GM21717 (cell line): ENCODE results near the gene YAF2.
A peak's percentile ranks its signal among the peaks of the same experiment; 100 is the strongest.

Source experiments
- ATAC-seq: cut with Tn5 transposase; IDR thresholded peaks from one replicate; pipeline ENCODE4 v1.9.1; 2021; ENCODE audit warnings: mild to moderate bottlenecking, moderate library complexity; ENCODE audit not compliant: unreplicated experiment

Gene YAF2

GRCh38 chr12:42238240-42239140 lies at the start of gene YAF2:
Gene YAF2, minus strand, starts transcription at chr12:42238248. Its CDS starts 68 bp downstream, at chr12:42238180.
- peak; percentile 88 for ATAC-seq

DNA sequence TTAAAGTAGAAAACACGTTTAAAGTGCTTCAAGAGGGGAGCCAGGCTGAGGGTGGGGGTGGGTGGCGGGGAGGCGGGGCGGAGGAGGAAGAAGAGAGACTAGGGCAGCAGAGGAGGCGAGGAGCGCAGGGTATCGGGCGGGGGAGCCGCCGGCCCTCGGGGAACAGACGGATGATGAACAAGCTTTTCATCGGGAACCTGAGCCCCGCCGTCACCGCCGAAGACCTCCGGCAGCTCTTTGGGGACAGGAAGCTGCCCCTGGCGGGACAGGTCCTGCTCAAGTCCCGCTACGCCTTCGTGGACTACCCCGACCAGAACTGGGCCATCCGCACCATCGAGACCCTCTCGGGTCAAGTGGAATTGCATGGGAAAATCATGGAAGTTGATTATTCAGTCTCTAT lies 48.7 kb upstream of the YAF2 start:
- no peak for ATAC-seq

- ATAC-seq = no peak
These were observed 47.4 kb upstream of the YAF2 start for GRCh38 chr12:42285431-42285830.

GRCh38 chr12:42284876-42285275 lies 46.8 kb upstream of the YAF2 start:
- ATAC-seq = no peak

- no peak for ATAC-seq
These were observed 46.1 kb upstream of the YAF2 start for GRCh38 chr12:42284157-42284556.

GRCh38 chr12:42283739-42284138 lies 45.7 kb upstream of the YAF2 start:
- no peak for ATAC-seq

- no peak for ATAC-seq
These were observed 44.2 kb upstream of the YAF2 start for GRCh38 chr12:42282294-42282693.

DNA sequence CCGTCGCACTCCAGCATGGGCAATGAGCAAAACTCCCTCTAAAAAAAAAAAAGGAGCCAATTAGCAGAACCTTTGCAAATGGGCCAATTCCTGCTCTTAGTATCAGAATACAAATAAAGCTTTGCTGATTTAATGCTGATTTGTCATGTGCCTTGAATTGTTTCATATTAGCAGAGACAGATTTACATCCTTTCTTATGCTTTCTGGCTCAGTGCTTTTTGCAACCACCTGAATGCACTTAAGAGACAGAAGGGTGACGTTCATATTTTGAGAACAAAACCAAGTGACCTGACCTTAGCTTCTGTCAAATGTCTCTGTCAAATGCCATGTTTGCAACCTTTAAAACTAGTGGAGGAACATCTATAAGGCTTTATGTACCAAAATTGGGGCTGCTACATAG lies 43.8 kb upstream of the YAF2 start:
- no peak for ATAC-seq

DNA sequence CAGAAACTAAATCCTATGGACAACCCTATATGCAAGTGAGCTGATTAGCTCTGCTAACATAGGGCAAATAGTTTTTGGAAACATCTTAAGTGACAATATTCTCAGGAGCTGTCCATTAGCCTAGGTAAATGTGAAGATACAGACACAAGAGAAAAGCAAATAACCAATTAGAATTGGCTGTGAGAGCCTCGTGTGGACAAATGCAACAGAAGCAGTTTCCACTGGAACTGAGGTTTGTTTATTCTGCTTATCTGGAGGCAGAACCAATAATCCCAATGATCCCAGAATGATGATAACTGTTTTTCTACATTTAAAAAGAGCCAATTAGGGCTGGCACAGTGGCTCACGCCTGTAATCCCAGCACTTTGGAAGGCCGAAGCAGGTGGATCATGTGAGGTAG lies 43.2 kb upstream of the YAF2 start:
- no peak for ATAC-seq

GRCh38 chr12:42278128-42278510 lies 40.1 kb upstream of the YAF2 start:
- no peak for ATAC-seq

- ATAC-seq = no peak
These were observed 39.5 kb upstream of the YAF2 start for GRCh38 chr12:42277396-42278127.

GRCh38 chr12:42275499-42275898 lies 37.5 kb upstream of the YAF2 start:
- ATAC-seq = no peak

DNA sequence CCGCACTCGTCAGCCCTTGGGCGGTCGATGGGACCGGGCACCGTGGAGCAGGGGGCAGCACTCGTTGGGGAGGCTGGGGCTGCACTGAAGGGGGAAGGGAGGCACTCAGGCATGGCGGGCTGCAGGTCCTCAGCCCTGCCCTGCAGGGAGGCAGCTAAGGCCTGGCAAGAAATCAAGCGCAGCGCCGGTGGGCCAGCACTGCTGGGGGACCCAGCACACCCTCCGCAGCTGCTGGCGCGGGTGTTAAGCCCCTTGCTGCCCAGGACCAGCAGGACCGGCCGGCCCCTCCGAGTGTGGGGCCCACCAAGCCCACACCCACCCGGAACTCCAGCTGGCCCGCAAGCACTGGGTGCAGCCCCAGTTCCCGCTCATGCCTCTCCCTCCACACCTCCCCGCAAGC lies 35.7 kb upstream of the YAF2 start:
- ATAC-seq = no peak

DNA sequence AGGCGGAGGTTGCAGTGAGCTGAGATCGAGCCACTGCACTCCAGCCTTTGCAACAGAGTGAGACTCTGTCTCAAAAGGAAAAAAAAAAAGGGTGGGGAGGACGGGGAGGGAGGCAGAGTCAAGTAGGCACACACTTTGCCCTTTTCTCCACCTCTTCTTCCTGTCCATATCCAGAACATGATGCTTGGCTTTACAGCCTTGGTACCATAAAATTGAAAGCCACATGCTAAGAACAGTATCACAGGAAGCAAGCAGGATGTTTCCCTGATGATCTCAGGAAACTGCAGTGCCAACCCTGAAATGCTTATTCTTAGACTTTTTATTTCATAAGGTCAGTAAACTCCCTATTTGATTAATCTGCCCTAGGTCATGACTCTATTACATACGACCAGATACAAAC lies 32.5 kb upstream of the YAF2 start:
- no peak for ATAC-seq

DNA sequence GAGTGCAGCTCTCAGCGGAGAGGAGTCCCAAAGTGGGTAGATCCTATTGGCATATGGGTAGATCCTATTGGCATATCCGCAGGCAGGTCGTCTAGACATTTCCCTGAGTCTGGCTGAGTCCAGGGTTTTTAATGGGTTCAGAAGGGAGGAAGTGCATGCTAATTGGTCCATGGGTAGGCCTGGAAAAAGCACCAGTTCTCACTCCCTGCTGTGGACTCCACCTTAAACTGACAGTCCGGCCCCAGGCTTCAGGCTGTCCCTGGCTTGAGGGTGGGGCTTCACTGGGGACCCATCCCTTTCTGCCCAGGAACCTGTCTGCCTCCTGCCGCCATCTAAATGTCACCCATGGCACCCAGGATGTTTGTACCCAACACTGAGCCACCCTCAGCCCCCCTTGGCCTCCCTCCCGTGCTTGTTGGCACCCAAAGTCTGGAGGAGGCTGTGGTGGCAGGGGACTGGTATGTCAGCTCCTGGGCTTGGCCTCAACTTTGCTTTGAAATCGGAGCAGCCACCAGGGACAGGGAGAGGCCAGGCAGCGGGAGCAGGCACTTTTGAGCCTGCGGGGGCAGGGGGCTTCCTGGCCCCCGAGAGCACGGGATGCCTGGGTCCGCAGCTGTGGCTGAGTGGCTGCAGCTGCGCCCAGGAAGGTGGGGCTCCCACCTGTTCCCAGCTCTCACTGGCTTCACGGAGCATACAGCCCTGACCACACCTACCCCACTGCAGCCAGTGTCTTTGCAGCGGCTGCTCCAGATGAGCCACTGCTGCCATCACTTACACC lies 29.6 kb upstream of the YAF2 start:
- ATAC-seq = no peak

GRCh38 chr12:42266579-42267230 lies 28.7 kb upstream of the YAF2 start:
- no peak for ATAC-seq

- ATAC-seq = no peak
These were observed 24.2 kb upstream of the YAF2 start for GRCh38 chr12:42262271-42262670.

GRCh38 chr12:42261708-42262107 lies 23.7 kb upstream of the YAF2 start:
- no peak for ATAC-seq

- no peak for ATAC-seq
These were observed 22.5 kb upstream of the YAF2 start for GRCh38 chr12:42260518-42260917.

DNA sequence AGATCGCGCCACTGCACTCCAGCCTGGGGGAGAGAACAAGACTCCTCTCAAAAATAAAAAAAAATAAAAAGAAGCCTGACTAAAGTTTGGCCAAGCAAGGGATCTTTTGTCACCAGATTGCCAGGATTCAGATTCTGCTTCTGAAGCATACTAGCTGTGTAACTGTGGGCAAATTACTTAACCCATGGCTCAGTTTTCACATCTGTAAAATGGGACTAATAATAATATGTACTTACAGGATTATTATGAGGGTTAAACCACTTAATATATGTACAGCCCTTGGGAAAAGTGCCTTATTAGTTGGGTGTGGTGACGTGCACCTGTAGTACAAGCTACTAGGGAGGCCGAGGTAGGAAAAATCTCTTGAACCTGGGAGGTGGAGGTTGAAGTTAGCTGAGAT lies 21.7 kb upstream of the YAF2 start:
- ATAC-seq = no peak

GRCh38 chr12:42255866-42256261 lies 17.8 kb upstream of the YAF2 start:
- ATAC-seq = no peak
